ENCODE data around the gene BRINP3. TPM values are rescaled to one million over a fixed set of nuclear protein-coding genes. Genes with fewer than 3 reads are reported as not detected.

Gene BRINP3
- total RNA-seq, 2 experiments from 2014 or later, result not detected

GRCh38 chr1:190296453-190296852 lies 181.2 kb downstream of the BRINP3 start:
- H3K4me1 ChIP-seq (ENCODE audit: insufficient read depth, low read length, poor library complexity, severe bottlenecking), result no peaks in the 10 kb centered on the region
- H2AFZ ChIP-seq (ENCODE audit: low read length), result no peak overlapping the region
- no peaks in the 10 kb centered on the region for H3K79me2 ChIP-seq (ENCODE audit: insufficient read depth, low read depth, low read length)
- H3K36me3 ChIP-seq (ENCODE audit: insufficient read depth, low read length), result no peaks in the 10 kb centered on the region
- no peaks in the 10 kb centered on the region for H4K20me1 ChIP-seq (ENCODE audit: insufficient read depth, low read length)
- ChIA-PET POLR2A (interaction anchor here (0.6 kb wide), 1 partner anchor 124 kb away, joined by 3 read pairs; no protein-coding TSS in a partner anchor), CTCF (ENCODE audit: unreplicated experiment) (no interaction called here)
- H3K27ac ChIP-seq (ENCODE audit: low read depth, low read length, poor library complexity, severe bottlenecking), result no peak overlapping the region
- no peaks in the 10 kb centered on the region for H3K9me2 ChIP-seq (ENCODE audit: insufficient read depth, low read length)
- intact Hi-C loops (cut with micrococcal nuclease; ENCODE audit: unreplicated experiment), result no loop called here
- no TSS peak for BruUV-seq (replicated peaks)
- TF ChIP-seq, protein P1, sequence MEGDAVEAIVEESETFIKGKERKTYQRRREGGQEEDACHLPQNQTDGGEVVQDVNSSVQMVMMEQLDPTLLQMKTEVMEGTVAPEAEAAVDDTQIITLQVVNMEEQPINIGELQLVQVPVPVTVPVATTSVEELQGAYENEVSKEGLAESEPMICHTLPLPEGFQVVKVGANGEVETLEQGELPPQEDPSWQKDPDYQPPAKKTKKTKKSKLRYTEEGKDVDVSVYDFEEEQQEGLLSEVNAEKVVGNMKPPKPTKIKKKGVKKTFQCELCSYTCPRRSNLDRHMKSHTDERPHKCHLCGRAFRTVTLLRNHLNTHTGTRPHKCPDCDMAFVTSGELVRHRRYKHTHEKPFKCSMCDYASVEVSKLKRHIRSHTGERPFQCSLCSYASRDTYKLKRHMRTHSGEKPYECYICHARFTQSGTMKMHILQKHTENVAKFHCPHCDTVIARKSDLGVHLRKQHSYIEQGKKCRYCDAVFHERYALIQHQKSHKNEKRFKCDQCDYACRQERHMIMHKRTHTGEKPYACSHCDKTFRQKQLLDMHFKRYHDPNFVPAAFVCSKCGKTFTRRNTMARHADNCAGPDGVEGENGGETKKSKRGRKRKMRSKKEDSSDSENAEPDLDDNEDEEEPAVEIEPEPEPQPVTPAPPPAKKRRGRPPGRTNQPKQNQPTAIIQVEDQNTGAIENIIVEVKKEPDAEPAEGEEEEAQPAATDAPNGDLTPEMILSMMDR (conservative IDR thresholded peaks at IDR 0.05; ENCODE audit: low read length), result no peak
- TF ChIP-seq EZH2phosphoT487 (IDR thresholded peaks at IDR 0.05; ENCODE audit: borderline replicate concordance, low read depth, low read length), result no peak
- H3K9me3 ChIP-seq (ENCODE audit: low read length), result no peaks in the 10 kb centered on the region
- no peak for DNase-seq (ENCODE audit: low spot score)
- H3K4me2 ChIP-seq (ENCODE audit: low read length), result no peak overlapping the region
- H3K4me3 ChIP-seq (ENCODE audit: low read depth, low read length, poor library complexity, severe bottlenecking), result no peak overlapping the region

- no TSS peak for BruUV-seq (replicated peaks)
- TF ChIP-seq EZH2phosphoT487 (IDR thresholded peaks at IDR 0.05; ENCODE audit: borderline replicate concordance, low read depth, low read length), result no peak
- TF ChIP-seq, protein P1 (conservative IDR thresholded peaks at IDR 0.05; ENCODE audit: low read length), result no peak
- no peak overlapping the region for H3K27ac ChIP-seq (ENCODE audit: low read depth, low read length, poor library complexity, severe bottlenecking)
- POLR2A ChIA-PET, result no interaction called here
- no peaks in the 10 kb centered on the region for H3K79me2 ChIP-seq (ENCODE audit: insufficient read depth, low read depth, low read length)
- H3K4me3 ChIP-seq (ENCODE audit: low read depth, low read length, poor library complexity, severe bottlenecking), result no peak overlapping the region
- CTCF ChIA-PET (ENCODE audit: unreplicated experiment), result no interaction called here
- H4K20me1 ChIP-seq (ENCODE audit: insufficient read depth, low read length), result no peaks in the 10 kb centered on the region
- no peaks in the 10 kb centered on the region for H3K9me3 ChIP-seq (ENCODE audit: low read length)
- H3K9me2 ChIP-seq (ENCODE audit: insufficient read depth, low read length), result no peaks in the 10 kb centered on the region
- intact Hi-C loops (cut with micrococcal nuclease; ENCODE audit: unreplicated experiment), result no loop called here
- no peak for DNase-seq (ENCODE audit: low spot score)
- no peaks in the 10 kb centered on the region for H3K4me1 ChIP-seq (ENCODE audit: insufficient read depth, low read length, poor library complexity, severe bottlenecking)
- H3K4me2 ChIP-seq (ENCODE audit: low read length), result no peak overlapping the region
- H3K36me3 ChIP-seq (ENCODE audit: insufficient read depth, low read length), result no peaks in the 10 kb centered on the region
- H2AFZ ChIP-seq (ENCODE audit: low read length), result no peak overlapping the region
Observed at GRCh38 chr1:190289897-190290296, 187.8 kb downstream of the BRINP3 start.

DNA sequence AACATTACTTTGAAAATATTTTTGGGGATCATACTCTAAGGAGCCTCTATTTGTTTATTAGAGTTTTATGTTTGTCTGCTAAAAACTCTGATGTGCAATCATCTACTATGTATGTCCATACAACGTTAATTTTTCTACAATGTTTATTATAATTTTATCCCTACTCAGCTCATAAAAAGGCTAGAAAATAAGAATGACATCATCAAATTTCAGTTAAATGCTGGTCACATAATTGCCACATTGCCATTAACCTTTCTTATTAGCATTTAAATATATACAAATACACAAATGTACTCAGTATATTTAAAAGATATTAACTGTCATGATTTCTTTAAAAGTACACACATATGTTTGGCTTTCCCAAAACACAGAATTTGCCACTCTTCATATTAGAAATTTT lies 191.6 kb downstream of the BRINP3 start:
- no peaks in the 10 kb centered on the region for H4K20me1 ChIP-seq (ENCODE audit: insufficient read depth, low read length)
- H3K79me2 ChIP-seq (ENCODE audit: insufficient read depth, low read depth, low read length), result no peaks in the 10 kb centered on the region
- H3K4me3 ChIP-seq (ENCODE audit: low read depth, low read length, poor library complexity, severe bottlenecking), result no peak overlapping the region
- no peaks in the 10 kb centered on the region for H3K9me2 ChIP-seq (ENCODE audit: insufficient read depth, low read length)
- ChIA-PET POLR2A (no interaction called here), CTCF (ENCODE audit: unreplicated experiment) (no interaction called here)
- H2AFZ ChIP-seq (ENCODE audit: low read length), result no peak overlapping the region; the same call in 1 of the 2 replicates
- intact Hi-C loops (cut with micrococcal nuclease; ENCODE audit: unreplicated experiment), result no loop called here
- H3K9me3 ChIP-seq (ENCODE audit: low read length), result no peaks in the 10 kb centered on the region
- no TSS peak for BruUV-seq (replicated peaks)
- no peaks in the 10 kb centered on the region for H3K4me1 ChIP-seq (ENCODE audit: insufficient read depth, low read length, poor library complexity, severe bottlenecking)
- H3K36me3 ChIP-seq (ENCODE audit: insufficient read depth, low read length), result no peaks in the 10 kb centered on the region
- no peak for DNase-seq (ENCODE audit: low spot score)
- no peak for TF ChIP-seq EZH2phosphoT487 (IDR thresholded peaks at IDR 0.05; ENCODE audit: borderline replicate concordance, low read depth, low read length)
- TF ChIP-seq, protein P1 (conservative IDR thresholded peaks at IDR 0.05; ENCODE audit: low read length), result no peak
- H3K27ac ChIP-seq (ENCODE audit: low read depth, low read length, poor library complexity, severe bottlenecking), result no peak overlapping the region
- no peak overlapping the region for H3K4me2 ChIP-seq (ENCODE audit: low read length)

All from OCI-LY7 (cell line).